Activated CD8-positive, alpha-beta memory T cell treated with anti-CD3 and anti-CD28 coated beads, Interleukin-2, amount 50 U/mL, for 1 hour (primary cell): ENCODE results near the gene ARFRP1.
A peak's percentile ranks its signal among the peaks of the same experiment; 100 is the strongest.

Experiments used
- DNase-seq: peaks from one replicate; pipeline ENCODE4 v3.0.0-alpha.2; 2020; ENCODE audit errors: extremely low read depth

Gene ARFRP1, protein sequence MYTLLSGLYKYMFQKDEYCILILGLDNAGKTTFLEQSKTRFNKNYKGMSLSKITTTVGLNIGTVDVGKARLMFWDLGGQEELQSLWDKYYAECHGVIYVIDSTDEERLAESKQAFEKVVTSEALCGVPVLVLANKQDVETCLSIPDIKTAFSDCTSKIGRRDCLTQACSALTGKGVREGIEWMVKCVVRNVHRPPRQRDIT

DNA sequence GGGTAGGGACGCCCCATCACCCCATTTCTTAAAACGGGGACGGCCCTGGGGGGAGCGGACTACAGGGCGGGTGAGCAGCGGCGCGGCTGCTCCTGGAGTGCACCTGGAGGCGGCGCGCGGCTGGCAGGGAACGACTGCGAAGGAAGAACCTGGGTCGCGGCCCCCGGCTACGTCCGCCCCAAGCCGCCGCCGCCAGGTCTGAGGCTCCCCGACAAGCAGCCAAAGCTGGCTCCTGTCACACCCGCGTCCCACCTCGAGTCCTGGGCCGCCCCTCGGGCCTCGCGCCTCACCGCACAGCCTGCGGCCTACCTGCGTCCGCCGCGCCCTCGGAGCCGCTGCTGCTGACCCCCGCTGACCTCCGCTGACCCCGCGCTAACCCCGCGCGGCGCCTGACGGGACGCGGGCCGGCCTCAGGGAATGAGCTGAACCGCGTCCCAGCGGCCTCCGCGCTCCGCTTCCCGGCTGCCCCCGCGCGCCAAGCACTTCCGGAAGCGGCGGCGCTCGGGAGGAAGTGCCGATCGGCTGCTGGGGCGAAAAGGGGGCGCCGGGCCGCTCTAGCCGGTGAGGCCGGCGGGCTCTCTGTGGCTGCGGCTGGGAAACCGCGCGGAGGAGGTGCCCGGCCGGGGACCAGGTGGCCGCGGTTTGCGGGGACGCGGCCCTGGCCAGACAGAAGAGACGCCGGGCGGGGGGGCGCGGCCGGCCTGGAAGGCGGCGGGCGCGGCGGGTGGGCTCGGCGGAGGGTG, at the start of gene ARFRP1, which contains the start of gene ZGPAT:
ARFRP1 (minus strand) TSS at position 419 of the 743 bp plus-strand sequence. CDS start 885 bp downstream, outside the sequence.
ZGPAT (plus strand) TSS at position 482 of the 743 bp plus-strand sequence. CDS start 542 bp downstream, outside the sequence.
- DNase-seq = peak; percentile 50

DNA sequence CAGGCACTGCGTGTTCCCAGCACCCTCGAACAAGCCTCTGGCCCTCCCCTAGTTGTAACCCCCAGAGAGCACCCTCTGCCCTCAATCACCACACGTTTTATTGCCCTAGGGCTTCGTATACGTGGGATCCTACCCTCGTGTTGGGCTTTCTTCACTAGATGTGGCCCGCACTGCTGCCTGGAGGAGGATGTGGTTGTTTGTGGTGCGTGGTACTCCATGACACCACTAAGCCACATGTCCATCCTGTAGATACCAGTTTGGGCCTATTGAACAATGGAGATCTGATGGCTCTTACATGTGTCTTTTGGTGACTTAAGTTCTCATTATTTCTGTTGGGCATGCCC, 48.8 kb upstream of the ARFRP1 start:
- DNase-seq = no peak

DNA sequence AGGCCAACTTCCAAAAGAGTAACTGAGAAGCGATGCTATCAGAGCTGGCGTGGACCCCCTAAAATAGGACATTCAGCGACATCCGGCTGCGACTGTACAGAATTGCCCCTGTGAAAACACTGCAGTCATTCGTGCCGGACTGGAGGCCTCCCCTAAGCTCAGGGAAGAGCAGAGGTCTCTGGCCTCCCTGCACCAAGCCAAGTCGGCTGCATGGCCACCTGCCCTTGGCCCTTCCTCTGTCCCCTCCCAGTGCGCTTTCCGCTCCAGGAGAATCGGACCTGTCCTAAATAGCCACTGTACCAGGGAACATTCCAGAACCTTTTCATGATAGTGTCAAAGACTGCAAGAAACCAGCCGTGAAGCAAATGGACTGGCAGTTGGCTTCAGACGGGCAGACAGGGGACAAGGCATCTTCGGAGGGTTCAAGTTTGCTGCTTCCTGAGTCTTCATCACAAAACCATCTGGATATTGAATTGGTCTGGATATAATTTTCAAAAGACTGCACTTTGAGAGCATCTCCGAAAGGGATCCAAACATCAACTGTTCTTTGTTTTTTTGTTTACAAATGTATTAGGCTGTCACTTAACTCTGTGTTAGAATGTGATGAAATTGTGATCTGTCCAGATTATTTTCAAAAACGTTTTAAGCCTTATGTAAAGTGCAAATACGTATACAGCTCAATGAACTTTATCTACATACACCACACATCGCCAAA, 48.3 kb upstream of the ARFRP1 start:
- DNase-seq = no peak

DNA sequence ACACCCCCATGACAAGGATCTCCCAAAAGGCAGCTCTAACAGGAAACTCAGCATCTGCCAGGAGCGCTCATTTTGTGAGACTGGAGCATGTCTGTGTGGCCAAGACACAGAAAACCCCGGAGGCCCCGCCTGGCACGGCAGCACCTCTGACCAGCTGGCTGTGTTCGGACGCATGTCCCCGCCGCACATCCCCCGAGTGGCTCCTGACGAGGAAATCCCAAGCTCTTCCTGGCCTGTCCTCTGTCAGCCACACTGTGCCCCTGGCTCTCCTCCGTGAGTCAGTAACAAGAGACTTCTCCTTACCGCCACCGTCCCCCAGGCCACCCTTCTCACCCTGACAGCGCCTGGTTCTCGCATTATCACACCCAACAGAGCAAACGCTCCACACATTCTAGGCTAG, 46.2 kb upstream of the ARFRP1 start:
- DNase-seq = no peak

DNA sequence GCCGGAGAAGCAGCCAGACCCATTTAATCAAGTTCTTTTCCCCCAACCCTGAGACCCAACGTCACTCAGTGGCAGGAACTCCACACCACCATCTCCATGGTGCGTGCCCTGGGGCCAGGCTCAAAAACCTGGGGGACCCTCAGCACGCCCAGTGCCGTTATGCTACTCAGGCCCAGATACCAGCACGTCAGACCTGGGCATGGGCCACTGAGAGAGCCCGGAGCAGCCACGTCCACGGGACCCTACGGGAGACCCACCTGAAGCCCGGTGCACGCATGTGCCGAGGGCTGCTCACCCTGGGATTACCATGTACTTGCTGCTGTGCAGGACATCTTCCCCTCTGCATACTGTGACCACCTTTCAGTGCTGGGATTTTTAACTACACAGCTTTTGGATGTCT, 45.6 kb upstream of the ARFRP1 start:
- DNase-seq = no peak

DNA sequence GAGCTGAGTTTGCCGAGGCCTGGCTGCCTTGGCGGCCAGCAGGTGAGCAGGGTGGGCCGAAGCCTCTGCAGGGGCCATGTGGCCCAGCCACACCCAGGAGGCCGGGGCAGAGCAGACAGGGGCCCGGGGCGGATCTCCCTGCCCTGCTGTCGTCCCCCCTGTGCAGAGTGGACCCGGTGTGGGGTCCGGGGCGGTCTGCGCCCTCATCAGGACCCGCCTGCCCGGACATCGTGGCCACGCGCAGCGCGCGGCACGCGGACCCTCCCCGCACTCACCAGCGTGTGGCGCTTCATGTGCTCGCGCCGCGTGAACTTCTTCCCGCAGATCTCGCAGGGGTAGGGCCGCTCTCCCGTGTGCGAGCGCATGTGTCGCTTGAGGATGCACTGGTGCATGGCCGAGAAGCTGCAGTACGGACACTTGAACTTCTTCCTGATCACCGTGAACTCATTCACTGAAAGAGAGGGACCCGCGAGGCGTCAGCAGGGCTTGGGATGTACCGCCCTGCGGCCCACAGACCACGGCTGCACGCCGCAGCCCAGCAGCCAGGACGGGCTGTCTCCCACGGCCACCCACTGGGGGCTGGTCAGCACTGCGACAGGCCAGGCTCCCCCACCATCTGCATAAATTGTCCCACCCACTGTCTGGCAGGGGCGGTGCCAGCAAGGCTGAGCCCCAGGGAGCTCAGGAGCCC, 44.8 kb upstream of the ARFRP1 start:
- DNase-seq = no peak

DNA sequence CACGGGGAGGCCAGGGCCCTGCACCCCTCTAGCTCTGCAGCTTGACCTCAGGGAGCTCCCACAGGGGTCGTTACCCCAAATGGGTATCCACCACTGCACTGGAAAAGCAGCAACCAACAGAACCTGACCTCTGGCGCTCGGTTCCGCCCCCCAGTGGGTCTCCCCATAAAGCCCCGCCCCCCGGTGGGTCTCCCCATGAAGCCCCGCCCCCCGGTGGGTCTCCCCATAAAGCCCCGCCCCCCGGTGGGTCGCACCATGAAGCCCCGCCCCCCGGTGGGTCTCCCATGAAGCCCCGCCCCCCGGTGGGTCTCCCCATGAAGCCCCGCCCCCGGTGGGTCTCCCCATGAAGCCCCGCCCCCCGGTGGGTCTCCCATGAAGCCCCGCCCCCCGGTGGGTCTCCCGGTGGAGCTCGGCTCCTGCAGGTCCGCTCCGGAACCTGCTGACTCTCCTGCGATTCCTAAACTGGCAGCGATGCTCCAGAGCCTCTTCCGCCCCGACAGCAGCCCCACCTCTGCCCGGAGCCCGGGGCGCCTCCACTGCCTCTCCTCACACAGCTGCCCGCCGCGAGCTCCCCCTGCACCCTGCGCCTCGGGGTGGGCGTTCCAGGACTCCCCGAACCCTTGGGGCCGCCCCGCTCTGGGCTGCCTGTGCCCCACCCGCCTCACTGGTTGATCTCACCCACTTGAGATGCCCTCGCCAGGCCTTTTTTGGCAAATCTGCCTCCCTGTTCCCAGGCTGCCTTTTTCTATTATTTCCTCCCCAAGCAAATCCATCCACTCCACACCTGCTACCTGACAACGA, 43.9 kb upstream of the ARFRP1 start:
- no peak for DNase-seq

DNA sequence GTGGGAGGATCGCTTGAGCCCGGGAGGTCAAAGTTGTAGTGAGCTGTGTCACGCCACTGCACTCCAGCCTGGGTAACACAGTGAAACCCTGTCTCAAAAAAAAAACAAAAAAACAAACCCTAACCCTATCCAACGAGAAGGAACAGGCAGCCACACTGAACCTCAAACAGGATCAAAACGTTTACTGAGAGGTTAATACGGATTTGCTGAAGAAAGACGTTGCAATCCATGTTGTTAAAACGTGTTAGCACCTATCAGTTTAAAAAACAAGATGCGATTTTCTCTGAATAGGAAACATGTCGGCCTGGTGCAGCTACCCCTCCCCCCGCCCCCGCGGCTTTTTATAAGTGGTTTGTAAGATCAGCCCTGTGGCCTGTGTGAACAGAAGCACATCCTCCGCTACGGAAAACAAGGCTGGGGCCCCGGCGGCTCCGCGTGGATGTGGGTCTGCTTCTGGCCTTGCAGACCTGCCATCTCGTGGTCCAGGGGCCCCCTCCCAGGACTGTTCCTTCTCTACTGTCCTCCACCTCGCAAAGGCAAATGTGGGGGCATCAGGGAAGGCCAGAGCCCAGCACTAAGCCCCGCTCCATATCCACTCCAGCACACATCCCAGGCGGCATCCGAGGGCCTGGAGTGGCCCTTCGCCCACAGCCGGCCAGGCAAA, 43.2 kb upstream of the ARFRP1 start:
- no peak for DNase-seq

DNA sequence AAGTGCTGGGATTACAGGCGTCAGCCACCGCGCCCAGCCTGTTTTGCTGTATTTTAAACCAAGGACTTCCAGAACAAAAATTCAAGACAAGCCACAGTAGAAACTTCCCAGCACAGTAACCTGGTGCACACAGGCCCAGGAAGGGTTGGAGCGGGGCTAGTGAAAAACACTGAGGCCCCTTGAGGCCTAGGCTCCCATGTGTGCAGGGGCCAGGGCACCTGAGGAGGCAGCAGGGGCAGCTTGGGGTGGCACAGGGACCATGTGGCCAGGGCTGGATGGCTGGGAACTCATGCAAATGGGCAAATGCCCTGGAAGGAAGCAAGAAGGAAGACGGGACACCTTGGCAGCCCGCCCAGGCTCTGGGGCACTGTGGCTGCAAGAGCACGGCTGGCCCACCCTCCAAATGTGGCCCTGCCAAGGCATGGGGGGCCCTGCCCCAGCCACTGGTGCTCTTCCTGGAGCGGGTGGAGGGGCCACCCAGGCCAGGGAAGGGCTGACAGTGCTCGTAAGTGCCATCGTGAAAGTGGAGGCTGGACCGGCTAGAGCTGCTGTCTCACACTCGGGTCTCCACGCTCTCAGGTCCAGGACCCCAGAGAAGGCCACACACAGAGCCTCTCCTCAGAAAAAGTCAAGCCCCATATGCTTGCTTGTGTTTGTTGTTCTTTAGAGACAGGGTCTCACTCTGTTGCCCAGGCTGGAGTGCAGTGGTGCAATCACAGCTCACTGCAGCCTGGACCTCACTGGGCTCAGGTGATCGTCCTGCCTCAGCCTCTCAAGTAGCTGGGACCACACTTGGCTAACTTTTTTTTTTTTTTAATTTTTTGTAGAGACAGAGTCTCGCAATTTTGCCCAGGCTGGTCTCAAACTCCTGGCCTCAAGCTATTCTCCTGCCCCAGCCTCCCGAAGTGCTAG, 42.1 kb upstream of the ARFRP1 start:
- no peak for DNase-seq

DNA sequence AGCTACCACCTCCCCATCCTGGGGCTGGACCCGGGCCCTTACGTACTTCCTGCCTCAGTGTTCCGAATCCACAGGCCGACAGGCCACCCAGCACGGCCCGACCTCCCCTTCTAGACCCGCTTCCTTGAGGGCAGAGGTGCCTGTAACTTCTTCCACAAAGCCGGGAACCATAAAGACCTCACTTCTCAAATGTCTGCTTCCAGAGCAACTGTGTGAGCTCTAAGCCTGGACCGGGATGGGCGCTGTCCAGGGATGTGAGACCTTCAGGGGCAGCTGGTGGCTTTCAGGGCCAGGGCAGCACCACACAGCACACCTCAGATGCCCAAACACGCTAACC, 41.1 kb upstream of the ARFRP1 start:
- DNase-seq = no peak

DNA sequence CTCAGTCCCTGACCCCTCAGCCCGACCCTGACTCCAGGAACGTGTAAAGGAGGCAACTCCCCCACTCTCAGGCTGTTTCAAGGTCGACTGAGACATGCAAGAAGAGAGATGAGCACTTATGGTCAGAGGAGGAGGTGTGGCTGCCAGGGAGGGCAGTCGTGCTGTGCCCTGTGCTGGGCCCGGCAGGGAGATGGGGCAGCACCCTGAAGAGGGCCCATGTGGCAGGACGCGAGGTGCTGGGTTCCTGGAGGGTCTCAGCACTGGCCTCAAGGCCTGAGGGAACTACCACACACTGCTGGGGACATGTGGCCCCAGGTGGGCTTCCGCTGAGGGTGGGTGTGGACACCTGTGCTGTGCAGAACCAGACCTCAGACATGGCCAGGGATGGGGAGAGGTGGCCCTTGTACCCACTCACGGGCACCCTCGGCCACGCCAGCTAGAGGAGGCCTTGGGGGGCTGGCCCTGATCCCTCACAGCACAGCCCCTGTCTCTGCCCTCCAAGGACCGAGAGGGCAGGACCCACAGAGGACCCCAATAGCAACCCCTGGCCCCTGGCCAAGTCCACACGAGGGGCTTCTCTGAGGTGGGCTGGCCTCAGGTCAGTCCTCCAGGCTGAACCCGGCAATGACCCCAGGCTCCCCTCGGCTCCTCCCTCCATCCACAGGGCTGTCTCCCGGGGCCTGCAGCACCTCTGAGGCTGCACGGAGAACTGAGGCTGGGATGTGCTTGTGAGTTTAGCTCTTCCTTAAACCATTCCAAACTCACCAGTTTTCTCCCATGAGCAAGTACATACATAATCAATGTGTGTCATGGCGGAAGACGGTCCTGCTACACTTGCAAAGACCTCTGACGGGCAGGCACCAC, 40.5 kb upstream of the ARFRP1 start:
- no peak for DNase-seq

DNA sequence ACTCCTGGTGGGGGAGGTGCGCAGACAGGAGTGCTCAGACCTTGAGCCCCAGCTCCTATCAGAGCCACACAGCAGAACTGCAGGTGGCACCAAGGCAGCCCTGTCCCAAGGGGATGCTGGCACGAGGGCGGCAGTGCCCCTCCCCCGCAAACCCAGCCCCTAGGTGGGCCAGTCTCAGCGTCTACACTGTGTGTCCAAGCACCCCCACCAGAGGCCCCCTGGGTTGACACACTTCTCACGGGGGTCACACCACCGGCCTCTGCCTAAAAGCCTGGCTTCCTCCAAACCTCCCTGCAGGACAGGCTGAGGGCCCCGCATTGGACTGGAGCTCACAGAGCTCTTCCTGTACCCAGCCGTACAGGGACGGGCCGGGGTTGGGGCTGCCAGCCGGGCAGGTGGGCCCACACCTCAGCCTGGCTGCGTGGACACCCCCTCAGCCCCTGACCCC, 39.9 kb upstream of the ARFRP1 start:
- no peak for DNase-seq

DNA sequence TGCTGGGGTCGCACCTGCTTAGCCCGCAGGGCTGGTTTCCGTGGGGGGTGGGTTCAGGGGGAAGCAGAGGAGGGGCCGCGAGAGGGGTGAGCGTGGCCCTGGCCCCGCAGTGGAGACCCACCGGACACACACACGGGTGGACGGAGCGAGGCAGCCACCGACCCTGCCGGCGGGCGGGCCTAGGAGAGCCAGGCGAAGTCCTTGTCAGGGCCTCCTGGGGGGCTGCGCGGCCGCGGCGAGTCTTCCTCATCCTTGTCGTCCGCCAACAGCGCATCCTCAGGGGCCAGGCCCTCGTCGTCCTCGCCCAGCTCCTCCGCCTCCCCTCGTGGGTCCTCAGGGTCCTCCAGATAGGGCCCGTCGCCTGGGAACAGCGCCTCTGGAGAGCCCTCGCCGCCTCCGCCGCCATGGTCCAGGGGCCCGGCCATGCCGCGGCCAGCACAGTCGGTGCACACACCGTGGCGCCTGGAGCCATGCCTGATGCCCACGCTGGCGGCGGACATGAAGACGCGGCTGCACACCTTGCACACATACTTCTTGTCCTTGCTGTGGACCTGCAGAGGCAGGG, 39.1 kb upstream of the ARFRP1 start:
- no peak for DNase-seq

DNA sequence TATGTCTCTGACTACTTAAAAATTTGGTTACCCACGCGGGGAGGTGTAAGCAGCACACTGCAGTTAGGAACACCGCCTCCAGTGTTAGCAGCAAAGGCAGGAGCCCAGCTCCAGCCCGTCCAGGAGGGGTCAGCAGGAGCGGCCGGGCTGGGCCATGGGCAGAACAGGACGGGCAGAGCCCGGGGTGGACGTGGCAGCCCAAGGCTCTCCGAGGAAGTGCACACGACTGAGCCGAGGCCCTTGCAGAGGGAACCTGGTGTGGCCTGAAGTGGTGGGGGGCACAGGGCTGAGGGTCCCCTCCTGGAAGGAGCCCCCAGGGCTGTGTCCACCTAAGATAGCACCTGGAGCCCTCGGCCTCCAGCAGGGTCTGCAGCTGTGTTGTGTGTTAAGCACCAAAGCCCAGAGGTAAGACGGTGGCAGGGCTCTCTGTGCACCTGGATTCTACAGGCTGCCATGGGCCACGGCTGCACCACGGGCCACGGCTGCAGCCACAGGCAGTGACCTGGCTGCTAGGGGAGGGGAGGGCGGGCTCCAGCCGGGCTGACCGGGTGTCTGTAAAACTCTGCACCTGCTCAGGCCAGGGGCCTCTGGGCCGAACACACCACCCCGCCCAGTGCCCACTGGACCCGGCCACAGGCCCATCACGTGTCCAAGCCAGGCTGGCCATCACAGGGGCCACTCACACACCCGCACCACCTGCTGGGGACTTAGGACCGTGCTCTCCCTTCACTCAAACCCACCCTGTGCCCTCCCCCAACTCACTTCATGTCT, 38.4 kb upstream of the ARFRP1 start:
- DNase-seq = no peak

DNA sequence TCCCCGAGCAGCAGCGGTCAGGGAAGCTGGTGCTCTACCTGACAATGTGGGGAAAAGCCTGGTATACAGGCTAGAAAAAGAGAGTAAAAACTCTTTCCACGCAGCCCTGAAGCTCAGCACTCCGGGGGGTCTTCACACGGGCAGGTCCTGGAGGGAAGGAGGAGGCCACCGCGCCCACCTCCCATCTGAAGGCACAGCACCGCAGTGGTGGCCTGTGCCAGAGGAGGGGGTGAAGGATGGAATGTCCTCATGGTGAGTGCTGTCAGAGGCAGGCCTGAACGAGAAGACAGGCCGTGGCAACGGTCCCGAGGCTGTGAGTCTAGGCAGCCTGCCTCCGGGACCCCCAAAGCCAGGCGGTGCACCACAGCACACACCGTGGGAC, 37.6 kb upstream of the ARFRP1 start:
- DNase-seq = no peak

DNA sequence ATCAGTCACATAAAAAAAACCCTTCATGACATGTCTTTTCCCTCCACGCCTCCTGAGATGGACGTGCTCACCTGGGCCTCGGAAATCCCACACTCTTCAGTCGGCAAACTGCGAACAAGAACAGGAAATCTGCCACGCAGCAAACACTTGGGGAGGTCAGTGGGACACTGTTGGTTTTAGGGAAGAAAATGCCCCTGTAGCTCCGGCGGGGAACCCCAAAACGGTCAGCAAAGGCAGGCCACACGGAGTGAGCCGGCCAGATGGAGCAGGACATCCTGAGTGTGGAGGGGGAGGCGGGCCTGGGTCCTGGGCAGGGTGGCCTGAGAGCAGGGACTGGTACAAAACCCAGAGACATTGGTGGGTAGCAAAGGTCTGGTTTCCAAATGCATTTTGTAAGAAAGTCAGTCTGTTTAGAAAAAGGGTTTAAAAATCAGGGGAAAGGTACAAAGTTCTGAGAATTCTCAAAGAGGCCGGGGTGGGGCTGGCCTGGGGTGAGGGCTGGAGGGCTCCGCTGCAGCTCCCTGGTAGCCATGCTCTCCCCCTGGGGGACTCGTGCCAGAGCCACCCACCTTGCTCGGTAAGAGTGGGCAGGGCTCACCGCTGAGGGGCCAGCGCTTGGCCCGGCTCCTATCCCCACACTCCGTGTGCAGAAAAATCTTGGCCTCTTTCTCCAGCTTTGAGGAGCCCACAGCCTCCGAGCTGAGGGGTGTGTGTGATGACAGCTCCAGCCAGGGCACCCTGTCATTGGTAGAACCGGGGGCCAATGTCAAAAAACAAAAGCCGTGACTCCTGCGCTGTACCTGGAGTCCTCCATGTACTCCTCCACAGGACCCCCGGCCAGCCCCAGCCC, 37.0 kb upstream of the ARFRP1 start:
- no peak for DNase-seq

DNA sequence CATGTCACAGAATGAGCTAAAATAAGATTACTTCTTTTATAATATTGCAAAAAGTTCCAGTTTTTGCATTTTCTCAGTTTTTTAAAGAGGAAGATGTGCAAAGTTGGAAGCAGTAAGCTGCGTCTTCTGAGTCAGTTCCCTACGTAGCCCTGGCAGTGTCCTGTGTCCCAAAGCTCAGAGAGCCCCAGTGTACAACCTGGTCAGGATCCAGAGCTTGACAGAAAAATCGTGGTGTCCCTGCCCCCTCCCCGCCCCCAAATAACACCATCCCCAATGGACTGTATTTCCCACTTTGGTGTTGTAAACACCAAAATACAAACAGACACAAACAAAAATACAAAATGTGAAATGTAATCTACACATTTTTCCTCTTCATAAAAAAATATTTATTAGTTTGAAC, 36.4 kb upstream of the ARFRP1 start:
- DNase-seq = no peak
